Right lobe of liver (tissue), 4 donors: ENCODE data around the gene FARS2.

Experiments
- POLR2A ChIP-seq: fragments of 450-650 bp; IDR thresholded peaks from one replicate; pipeline ENCODE4 v1.6.1; 2017; ENCODE audit warnings: antibody characterized with exemption, mild to moderate bottlenecking
- TF ChIP-seq, protein P1 (sequence below), 4 donors: fragments of 200-600 bp in 3 of 4; fragments of 450-650 bp in 1 of 4; IDR thresholded peaks; one replicate each; pipeline versions ENCODE4 v1.5.1 to v1.8.0; 2016 to 2022; ENCODE audit warnings: antibody characterized with exemption in 4 of 4, mild to moderate bottlenecking in 2 of 4
- donor health status: DM: no; HTN: no; CAD: no.
- donor health status: DM: no; HTN: no; CAD: no.
- donor health status: DM: no; HTN: yes; CAD: no.

DNA sequence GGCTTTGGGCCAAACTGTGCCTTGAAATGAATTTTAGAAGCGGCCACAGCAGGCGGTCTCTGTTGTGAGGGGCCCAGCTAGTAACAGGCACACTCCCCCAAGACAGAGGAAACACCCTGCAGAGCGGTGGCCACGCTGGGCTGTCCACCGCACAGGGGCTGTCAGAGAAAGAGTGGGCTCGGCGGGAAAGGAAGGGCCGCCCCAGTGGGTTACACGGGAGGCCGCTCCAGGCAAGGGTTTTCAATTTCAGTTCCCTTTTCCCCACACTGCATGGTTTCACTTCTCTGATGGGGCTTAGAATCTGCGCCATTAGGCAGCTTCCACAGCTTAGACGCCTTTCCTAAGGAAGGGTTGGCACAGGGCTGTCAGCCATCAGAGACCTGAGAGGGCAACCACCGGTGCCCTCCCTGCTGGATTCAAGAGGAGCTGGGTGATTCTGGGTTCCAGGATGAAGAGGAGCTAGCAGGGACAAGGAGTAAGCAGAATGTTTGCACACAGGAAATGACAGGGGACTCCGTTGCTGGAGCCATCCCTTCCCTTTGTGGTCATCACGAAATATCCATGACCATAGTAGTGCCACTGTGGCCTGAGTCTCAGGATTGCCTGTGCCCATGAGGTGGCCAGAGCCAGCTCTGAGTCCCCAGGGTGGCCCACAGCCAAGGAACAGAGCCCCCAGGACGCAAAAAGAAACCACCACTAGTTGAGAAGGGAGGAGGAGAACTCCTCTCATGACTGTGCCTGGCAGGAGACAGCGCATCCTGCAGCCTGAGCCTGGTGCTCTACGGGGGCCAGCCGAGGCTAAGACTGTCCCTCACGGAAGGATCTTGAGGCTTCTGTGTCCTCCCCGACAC, 462.8 kb downstream of the FARS2 start:
- TF ChIP-seq, protein P1, sequence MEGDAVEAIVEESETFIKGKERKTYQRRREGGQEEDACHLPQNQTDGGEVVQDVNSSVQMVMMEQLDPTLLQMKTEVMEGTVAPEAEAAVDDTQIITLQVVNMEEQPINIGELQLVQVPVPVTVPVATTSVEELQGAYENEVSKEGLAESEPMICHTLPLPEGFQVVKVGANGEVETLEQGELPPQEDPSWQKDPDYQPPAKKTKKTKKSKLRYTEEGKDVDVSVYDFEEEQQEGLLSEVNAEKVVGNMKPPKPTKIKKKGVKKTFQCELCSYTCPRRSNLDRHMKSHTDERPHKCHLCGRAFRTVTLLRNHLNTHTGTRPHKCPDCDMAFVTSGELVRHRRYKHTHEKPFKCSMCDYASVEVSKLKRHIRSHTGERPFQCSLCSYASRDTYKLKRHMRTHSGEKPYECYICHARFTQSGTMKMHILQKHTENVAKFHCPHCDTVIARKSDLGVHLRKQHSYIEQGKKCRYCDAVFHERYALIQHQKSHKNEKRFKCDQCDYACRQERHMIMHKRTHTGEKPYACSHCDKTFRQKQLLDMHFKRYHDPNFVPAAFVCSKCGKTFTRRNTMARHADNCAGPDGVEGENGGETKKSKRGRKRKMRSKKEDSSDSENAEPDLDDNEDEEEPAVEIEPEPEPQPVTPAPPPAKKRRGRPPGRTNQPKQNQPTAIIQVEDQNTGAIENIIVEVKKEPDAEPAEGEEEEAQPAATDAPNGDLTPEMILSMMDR (IDR thresholded peaks at IDR 0.05) = no peak
- no peak for TF ChIP-seq POLR2A
